Umbilical cord (tissue), 2 donors: ENCODE measurements around the gene FOXP1. TPM values are rescaled to one million over a fixed set of nuclear protein-coding genes. Genes with fewer than 3 reads are reported as not detected.
A peak's percentile ranks its signal among the peaks of the same experiment; 100 is the strongest.

ENCODE experiments used
- DNase-seq: peaks from one replicate; pipeline ENCODE4 v3.0.0-alpha.2; 2015; ENCODE audit warnings: low spot score
- total RNA-seq: library from RNA; depleted of rRNA; stranded (reverse); fragments of >200 nt; gene quantifications from one replicate; pipeline ENCODE4 v1.2.3, GENCODE V29; 2014; ENCODE audit warnings: low replicate concordance; ENCODE audit not compliant: insufficient read depth

The FOXP1 gene
- total RNA-seq, 1 donor from 2014 or later: 148 TPM

DNA sequence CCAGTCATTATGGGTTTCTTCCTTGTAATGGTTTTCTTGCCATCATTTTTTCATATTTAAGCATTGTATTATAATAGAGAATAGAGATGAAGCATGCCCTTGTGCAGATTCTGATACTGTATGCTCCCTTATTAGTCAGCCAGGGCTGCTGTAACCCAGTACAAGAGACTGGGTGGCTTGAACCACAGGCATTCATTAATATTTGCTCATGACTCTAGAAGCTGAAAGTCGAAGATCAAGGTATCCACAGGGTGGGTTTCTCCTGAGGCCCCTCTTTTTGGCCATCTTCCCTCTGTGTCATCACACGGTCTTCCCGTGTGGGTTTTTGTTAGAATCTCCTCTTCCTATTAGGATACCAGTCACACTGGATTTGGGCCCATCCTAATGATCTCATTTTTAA is 74.5 kb downstream of the FOXP1 start:
- DNase-seq: no peak

DNA sequence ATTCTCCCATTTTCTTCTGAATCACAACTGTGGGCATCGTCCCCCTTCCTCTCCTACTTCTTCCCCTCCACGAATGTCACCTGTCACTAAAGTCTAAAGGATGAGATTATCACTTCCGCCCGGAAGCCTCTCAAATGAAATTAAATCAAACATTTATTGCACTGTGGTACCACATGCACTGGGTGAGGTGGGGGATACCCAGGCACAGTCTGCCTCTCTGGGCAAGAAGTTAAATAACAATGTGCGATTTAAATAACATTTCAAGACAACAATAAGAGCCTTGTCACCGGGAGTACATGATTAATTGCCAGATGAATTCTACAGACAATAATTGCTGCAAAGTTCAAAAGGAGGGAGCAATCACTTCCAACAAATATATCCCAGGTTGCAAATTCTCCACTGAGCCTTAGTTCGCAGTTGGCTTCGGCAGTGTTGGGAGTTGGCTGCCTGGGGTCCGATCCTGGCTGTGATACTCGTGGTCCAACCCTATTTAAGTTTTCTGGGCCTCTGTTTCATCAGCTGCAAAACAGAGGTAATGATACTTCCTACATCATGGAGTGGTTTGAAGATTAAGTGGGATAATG is 77.7 kb downstream of the FOXP1 start:
- no peak for DNase-seq

DNA sequence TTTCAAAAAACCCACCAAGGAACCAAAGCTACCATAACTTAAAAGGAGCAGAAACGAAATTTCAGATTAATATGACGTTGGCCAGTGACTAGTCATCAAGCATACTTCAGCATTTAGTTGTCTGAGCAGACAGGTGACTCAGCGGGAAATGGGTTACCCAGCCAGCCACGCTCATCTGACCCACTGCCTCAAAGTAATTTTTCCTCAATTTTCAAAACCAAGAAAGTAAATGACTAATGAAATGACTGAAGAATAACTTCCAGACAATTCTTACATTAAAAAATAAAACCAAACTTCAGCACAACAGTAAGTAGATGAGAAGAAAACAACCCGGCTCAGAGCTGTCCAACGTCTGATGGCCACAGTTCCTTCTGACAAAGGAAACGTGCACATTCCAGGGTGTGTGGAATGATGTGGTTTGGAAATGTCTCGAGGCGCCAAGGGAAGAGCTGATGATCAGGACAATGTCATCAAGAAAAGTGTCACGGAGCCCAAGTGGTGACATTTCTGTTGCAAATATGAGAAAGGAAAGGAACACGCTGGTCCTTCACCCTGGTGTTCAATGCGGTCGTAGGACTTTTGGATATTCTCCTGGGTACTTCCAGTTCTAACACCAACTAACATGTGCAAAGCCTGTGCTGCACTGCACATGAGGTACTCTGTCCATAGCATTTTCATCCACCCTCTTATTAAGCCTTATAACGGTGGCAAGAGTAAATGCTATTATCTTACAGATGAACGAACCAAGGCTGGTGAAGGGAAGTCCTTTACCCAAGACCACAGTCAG is 79.1 kb downstream of the FOXP1 start:
- DNase-seq: no peak

DNA sequence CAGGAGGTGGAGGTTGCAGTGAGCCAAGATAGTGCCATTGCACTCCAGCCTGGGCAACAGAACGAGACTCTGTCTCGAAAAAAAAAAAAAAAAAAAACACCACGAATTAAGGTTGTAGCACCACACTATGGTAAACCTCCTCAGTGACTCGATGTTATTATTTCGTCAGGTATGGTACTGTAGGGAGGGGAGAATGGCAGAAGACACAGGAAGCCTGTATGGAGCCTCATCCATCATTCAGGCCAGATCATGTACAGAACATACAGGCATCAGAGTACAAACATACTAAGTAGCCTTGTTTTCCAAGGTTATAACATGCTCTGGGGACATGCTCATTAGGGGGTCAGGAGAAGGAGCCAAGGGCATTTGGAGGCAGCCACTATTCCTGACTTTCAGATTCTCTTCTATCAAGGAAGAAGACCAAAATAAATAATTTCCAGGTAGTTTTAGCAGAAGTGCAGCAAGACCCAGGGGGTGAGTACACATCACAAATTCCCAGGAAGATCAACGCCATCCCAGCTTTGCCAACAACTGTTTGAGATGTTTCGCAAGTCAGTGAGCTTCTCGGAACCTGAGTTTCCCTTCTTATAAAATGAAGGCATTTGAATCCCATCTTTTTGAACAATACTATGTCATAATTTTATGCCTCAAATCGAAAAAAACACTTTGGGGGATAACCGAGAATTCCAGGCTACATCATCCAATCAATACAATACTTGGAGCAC is 79.8 kb downstream of the FOXP1 start:
- DNase-seq: no peak

DNA sequence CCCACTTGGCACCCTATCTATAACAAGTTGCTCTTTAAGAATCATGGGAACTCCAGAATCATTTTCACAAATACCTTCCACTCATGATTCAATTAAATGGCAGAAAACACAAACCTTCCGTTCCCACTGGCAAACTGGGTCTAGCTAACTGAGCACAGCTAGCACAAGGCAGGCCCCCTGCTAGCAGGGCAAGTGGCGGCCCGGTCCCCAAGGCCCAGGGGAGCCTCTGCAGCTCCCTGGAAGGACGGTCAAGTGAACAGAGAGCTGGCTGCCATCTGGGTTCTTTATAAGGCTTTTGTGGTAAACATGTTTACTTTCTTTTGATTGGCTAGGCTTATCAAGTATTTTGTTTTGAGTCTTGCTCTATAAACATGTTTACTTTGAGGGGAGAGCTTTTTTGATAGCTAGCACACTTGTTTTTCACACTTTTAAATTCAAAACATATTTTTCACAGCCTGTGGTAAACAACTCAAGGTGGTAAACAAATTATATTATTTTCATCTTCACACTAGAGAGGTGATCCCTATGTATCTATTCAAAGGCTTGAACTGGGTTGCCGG is 81.4 kb downstream of the FOXP1 start:
- DNase-seq: no peak

DNA sequence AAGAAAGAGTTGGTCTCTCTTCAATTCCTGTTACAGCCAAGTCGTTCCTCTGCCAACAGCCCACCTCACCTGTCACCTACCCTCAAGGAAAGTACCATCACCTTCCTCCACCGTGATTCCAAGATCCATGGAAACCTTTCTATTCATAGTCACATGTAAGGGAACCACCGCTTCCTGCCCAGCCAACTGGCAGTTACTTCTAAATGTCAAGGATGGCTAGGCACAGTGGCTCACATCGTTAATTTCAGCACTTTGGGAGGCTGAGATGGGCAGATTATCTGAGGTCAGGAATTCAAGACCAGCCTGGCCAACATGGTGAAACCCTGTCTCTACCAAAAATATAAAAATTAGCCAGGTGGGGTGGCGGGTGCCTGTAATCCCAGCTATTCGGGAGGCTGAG is 82.8 kb downstream of the FOXP1 start:
- no peak for DNase-seq

DNA sequence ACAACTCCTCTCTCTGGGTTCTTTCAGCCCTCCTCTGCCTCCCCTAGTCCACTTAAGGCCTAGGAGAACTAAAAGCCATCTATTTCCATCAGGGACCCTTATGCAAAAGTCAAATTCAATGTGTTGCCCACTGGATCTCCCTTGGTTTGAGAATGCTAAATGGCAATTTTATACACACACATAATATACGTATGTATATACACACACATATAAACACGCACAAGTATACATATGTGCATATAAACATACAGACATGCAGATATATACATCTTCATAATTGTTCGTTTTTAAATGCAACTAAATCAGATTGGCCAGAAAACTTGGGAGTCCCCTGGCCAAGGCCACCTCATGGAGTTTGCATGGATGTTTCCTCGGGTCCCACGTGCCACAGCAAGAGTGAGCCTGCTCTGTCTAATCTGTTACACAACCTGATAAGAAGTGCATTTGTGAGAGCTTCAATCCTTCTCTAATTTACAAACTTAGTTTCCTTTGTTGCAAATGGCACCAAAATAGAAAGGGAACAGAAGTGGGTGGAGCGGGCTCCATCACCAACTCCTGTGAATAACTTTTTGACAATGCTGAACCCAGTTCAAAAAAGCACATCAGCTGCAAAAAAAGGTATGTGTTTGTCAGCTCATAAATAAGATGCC is 84.2 kb downstream of the FOXP1 start:
- no peak for DNase-seq

DNA sequence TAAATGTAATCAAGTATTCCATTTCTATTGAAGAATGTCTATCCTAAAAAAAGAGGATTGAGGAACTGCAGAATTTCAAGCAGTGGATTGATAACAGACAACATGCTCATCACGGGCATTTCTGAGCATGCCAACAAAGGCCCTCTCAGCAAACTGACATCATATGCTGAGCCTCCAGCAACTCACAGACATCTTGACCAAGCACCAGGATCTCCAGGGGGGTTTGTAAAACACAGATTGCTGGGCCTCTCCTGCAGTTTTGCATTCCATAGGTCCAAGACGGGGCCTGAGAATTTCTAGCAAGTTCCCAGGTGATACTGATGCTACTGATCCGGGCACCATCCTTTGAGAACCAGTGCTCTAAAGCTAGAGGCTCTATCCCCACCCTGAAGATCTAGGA is 85.0 kb downstream of the FOXP1 start:
- no peak for DNase-seq

DNA sequence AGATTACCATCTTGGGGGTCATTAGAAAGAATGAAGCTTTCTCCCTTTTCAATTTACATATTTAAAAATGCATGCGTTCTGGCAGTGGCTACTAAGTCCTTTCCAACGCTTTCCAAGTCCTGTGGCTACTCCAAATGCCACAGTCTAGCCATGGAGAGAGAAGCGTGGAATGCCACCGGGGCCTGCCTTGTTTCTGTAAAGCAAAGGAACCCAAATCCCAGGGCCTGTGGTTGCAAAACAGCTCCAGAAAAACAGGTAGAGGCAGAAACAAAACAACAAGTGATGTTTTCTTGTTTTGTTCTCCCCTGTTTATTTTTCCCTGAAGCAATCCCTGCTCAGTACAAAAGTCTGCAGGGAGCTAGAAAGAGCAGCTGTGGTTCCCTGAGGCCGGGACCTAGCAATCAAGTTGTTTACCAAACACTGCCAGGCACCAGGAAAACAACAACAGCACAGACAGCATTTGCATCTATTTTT is 85.5 kb downstream of the FOXP1 start:
- no peak for DNase-seq

DNA sequence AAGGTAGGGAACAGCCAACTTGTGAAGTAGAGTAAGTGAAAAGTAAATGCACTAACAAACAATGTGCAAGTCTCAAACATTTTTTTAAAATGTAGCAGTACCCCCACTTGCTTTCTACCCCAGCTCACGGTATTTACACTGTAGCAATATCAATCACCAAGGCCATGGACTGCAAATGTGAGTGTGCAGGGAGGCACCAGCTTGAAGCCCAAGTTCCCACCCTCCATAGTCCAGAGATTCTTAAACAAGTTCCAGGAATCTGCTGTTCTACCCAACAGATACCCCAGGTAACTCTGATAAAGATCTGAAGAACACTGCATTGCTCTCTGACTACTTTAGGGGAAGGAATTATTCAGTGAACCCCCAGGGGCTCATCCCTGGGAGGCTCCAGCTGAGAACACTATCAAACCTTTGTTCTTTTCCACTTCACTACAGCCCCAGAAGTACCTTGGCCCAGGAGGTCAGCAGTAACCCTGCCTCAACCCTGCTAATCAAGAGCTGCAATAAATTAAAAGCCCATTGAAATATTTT is 86.1 kb downstream of the FOXP1 start:
- DNase-seq: no peak

DNA sequence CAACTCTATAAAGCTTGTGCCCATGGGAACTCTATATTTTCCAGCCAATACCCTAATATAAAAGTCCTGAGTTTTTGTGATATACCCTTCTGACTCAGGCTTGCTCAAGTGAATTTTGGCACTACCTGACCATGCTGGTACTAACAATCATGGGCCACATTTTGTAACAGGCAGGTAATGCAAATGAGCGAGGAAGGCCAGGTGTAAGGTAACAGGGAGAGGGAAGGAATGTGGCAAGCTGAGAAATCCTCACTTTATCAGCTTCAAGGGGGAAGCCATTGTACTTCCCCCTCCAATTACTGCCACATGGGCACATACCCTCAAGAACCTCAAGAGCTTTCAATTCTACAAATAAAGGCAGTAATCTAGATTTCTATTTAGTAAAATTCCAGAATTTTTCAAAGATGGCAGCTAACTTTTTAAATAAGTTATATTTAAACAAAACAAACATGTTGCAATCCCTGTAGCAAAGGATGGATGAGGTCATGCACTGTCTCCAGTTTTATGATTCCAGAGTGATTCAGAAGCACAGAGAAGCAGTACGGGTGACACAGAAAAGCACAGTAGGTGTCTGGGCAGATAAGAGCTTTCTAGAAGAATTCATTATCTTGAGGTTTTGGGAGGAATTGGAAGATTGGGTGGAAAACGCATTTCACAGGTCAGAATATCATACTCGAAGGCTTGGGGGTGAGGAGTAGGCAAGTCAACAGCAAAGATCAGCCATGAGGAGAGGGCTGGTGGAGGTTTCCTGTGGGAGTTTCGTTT is 87.6 kb downstream of the FOXP1 start:
- DNase-seq: peak; percentile 73

DNA sequence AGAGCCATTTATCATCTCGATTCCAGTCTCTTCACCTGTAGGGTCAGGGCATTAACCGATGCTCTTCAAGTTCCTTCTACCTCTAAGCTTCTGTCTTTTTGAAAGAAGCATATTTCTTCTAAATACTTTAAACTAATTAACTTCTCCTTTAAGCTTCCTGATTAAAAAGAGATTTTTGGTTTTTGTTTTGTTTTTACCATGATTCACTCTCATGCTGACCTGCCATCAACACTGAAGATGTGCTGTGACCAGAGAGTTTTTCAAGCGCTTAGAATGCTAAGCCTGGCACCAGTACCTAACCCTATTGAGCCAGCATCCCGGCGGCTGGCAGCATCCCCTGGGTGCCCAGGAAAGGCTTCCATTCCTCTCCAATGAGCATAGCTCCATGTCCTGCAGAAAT is 89.3 kb downstream of the FOXP1 start:
- DNase-seq: no peak

DNA sequence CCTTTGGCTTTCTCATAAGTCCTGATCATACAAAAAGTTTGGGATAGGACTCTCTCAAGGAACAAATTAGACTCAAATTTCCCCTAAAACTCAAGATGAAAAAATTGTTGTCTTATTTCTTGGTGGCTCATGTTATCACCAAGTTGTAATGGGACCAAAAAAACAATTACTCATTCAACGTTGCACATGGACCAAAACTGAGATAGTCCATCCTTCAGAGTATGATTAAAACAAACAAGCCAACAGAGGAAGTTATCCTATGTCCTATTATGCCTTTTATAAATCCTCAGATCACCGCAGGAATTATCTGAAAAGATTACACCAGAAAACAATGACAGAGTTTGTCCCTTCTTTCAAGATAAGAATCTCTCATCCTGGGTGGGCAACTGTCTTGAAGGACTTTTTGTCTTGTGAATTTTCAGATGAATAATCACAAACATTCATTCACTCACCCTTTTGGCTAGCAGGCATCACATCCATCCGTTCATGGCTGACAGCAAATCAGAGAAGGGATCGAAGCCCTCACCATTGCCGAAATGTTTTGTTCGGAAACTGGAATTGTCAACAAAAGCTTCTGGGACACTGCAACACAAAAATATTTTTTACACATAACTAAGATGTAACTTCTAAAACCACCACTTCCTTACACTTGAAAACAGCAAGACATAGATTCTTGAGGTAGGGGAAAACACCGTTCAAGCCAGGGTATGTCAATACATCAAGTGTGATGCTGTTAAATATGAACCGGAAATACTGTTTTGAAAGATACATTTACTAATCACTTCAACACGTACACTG is 90.4 kb downstream of the FOXP1 start:
- no peak for DNase-seq

DNA sequence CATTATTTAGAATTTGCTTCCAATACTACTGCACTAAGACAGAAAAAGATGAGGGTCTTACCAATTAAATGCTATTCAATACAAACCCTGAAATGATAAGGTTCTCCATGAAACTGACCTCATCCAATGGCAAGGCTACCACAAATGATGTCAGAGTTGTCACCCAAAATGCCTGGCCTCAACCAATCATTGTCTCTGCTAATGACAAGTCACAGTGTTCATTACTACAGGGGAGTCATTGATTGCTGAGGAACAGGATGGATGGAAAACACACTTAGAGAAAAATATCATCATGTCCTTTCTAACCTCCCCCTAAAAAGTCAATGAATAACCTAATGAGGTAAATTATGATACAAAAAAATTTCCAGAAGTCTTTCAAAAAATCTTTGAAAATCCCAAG is 91.0 kb downstream of the FOXP1 start:
- no peak for DNase-seq

DNA sequence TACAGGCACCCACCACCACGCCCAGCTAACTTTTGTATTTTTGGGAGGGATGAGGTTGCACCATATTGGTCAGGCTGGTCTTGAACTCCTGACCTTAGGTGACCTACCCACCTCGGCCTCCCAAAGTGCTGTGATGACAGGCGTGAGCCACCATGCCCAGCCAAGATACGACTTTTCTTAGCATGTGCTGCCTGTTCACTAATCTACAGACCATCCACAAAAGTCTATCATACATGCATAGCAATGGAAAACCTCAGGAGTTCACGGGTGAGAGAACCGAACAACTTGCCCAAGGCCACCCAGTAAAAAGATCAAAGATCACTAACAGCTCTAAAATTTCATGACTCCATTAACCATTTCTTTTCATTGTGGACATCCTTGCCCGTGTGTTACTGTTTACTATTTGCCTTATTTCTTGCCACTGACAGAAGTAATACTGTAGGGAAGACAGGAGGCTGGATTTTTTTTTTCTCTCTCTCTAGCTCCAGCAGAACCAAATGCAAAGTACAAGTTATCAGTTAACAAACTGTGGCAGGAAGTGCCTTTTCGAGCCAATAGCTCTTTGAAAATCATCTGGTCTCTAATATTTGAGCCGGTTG is 92.3 kb downstream of the FOXP1 start:
- no peak for DNase-seq

DNA sequence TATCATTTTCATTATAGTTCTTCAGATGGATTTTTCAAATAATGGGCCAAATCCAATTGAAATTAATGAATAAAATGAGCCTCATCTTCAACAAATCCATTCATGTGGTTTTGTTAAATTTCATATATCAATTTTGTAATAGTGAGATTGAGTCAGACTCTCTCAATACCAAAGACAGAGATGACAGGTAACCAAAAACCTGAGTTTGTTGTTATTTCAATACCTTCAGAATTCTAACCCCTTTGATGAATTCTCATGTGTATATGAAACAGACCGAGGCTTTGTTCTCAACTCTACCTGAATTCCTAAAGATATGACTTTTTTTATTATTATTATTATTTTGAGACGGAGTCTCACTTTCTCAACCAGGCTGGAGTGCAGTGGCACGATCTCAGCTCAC is 92.8 kb downstream of the FOXP1 start:
- DNase-seq: no peak

DNA sequence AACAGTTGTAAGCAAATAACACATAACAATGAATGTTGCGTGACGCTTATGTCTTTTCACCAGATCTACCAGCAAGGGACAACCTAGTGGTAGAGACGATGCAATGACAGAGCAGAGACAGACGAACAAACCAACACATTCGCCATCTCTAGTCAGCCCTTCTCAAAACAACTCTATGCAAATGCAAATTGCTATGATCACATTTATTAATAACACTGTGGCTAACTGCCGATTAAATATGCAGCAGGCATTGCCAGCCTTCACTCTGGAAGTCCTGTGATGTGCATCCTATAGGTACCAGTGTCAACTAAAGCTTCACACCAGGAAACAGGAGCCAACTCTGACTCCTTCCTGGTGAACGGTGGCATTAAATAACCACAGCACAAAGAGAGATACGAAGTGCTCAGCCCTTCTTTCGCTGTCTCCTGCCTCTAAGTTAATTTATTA is 94.2 kb downstream of the FOXP1 start:
- no peak for DNase-seq

DNA sequence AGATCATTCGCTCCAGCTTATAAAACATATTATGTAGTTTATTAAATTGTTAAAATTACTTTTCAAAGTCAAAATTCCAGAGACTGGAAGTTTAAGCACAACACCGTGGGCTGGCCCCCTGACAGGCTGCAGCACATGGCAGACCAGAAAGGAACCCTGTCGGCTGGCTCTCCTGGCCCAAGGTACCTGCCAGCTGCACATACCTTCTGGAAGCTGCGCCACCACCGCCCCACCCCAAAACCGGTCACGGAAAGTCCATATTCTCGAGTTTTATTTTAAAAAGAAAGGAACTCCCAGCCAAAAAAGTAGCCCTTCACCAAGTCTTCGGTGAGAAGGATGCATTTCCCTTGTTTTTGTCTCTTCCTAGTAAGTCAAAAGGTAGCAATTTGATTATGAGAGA is 94.6 kb downstream of the FOXP1 start:
- DNase-seq: no peak

DNA sequence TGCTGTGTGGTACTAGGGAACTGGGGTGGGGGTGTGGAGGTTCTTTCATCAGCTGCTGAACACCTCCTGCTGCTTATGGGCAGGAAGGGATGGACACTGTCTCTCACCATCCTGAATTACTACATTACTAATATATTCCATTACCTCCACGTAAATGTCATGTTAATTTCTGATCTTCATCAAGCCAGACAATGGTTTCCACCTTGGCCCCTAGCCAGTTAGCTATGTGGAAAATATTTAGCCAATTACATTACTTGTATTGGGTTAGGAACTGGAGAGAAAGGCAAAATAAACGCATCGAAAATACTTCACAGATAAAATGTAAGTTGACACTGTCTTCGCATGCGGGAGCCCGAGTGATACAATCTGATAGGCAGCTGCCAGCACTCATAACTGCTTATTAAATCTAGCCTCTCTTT is 95.1 kb downstream of the FOXP1 start:
- no peak for DNase-seq

DNA sequence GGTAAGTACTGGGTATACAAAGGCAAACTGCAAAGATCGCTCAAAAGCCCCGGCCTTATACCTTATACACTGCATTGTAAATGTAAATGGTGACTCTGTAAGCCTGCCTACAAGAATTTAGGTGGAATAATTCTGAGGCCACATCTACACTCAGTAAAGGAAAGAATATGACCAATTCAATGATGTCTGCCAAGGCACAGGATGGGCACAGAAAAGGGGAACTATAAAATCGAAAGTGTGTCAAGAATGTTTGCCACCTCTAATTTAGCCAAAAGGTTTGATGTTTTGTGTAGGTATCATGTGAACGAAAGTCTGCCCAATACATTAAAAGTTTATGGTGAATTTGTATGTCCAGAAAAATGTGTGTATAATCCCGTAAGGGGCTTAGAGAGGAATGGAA is 96.1 kb downstream of the FOXP1 start:
- no peak for DNase-seq
